WTC11 (cell line): Measurements from ENCODE around the gene SHROOM3. TPM values are rescaled to one million over a fixed set of nuclear protein-coding genes. Genes with fewer than 3 reads are reported as not detected.
A peak's percentile ranks its signal among the peaks of the same experiment; 100 is the strongest.

Experiments
- ATAC-seq: fragments of 200-7000 bp; cut with Tn5 transposase; 2 replicates; pipeline ENCODE4 v1.10.0; 2021; ENCODE audit warnings: mild to moderate bottlenecking, moderate library complexity
- CTCF ChIA-PET: fragments of 300-600 bp; sonication (Branson Sonifier 250); formaldehyde crosslinking; loops from one replicate; lab custom pipeline; 2021; ENCODE audit warnings: antibody characterized with exemption; lab: Charles Lee
- POLR2A ChIA-PET: fragments of 350-600 bp; sonication (Branson Sonifier 250); formaldehyde crosslinking; loops from one replicate; lab custom pipeline; 2021; ENCODE audit warnings: antibody characterized with exemption; lab: Charles Lee
- DNase-seq: peaks from one replicate; pipeline ENCODE4 v3.0.0; 2021; ENCODE audit warnings: low spot score
- H3K27ac Mint-ChIP-seq: 2 replicates; pipeline ENCODE4 v1.8.0; 2021; ENCODE audit warnings: mixed read lengths
- H3K27me3 Mint-ChIP-seq: 2 replicates; pipeline ENCODE4 v1.8.0; 2021; ENCODE audit warnings: low read depth, mild to moderate bottlenecking, moderate library complexity, mixed read lengths
- H3K36me3 Mint-ChIP-seq: 2 replicates; pipeline ENCODE4 v1.8.0; 2021; ENCODE audit warnings: mixed read lengths
- H3K4me1 Mint-ChIP-seq: 2 replicates; pipeline ENCODE4 v1.8.0; 2022; ENCODE audit warnings: mixed read lengths
- H3K4me3 Mint-ChIP-seq: 2 replicates; pipeline ENCODE4 v1.8.0; 2021; ENCODE audit warnings: mild to moderate bottlenecking, moderate library complexity, mixed read lengths
- H3K9me3 Mint-ChIP-seq: 2 replicates; pipeline ENCODE4 v1.8.0; 2021; ENCODE audit warnings: mixed read lengths
- EMX1 ChIP-seq: fragments of 250-450 bp; sonication (Bioruptor Pico); IDR thresholded peaks from 2 replicates; pipeline ENCODE4 v1.8.0; 2021; ENCODE audit warnings: mild to moderate bottlenecking
- HMGA2 ChIP-seq: fragments of 250-450 bp; sonication (Bioruptor Pico); IDR thresholded peaks from 2 replicates; pipeline ENCODE4 v1.4.0; 2021; ENCODE audit warnings: mild to moderate bottlenecking, moderate library complexity
- JAZF1 ChIP-seq: fragments of 250-450 bp; sonication (Bioruptor Pico); IDR thresholded peaks from 2 replicates; pipeline ENCODE4 v1.9.0; 2021; ENCODE audit warnings: moderate library complexity, mild to moderate bottlenecking, inconsistent platforms
- NFATC4 ChIP-seq: fragments of 250-450 bp; sonication (Bioruptor Pico); IDR thresholded peaks from 2 replicates; pipeline ENCODE4 v1.9.0; 2021; ENCODE audit warnings: mild to moderate bottlenecking
- NFE2L1 ChIP-seq: sonication (generic); formaldehyde crosslinking; IDR thresholded peaks from 2 replicates; pipeline ENCODE4 v1.8.1; 2023; ENCODE audit warnings: missing genetic modification reagents
- OVOL2 ChIP-seq: fragments of 250-450 bp; sonication (Bioruptor Pico); IDR thresholded peaks from 2 replicates; pipeline ENCODE4 v1.9.0; 2021; ENCODE audit warnings: mild to moderate bottlenecking, borderline replicate concordance
- TEAD1 ChIP-seq: sonication (generic); formaldehyde crosslinking; IDR thresholded peaks from 2 replicates; pipeline ENCODE4 v1.8.0; 2022; ENCODE audit warnings: mild to moderate bottlenecking, missing genetic modification reagents
- TEAD4 ChIP-seq: sonication (generic); formaldehyde crosslinking; IDR thresholded peaks from 2 replicates; pipeline ENCODE4 v1.8.0; 2022; ENCODE audit warnings: mild to moderate bottlenecking, missing genetic modification reagents
- ZNF219 ChIP-seq: sonication (generic); formaldehyde crosslinking; IDR thresholded peaks from 2 replicates; pipeline ENCODE4 v1.8.0; 2023; ENCODE audit warnings: missing genetic modification reagents, mild to moderate bottlenecking, borderline replicate concordance
- ZNF396 ChIP-seq: fragments of 250-450 bp; sonication (Bioruptor Pico); IDR thresholded peaks from 2 replicates; pipeline ENCODE4 v1.8.0; 2021; ENCODE audit warnings: mild to moderate bottlenecking, moderate library complexity, borderline replicate concordance
- total RNA-seq: library from RNA; stranded (reverse); gene quantifications from 3 replicates; pipeline ENCODE4 v1.2.3, GENCODE V29; 2021
- TF ChIP-seq, protein P1 (sequence below): sonication (generic); formaldehyde crosslinking; IDR thresholded peaks from 2 replicates; pipeline ENCODE4 v1.8.1; 2022; ENCODE audit warnings: mild to moderate bottlenecking, missing genetic modification reagents, moderate library complexity, borderline replicate concordance
- TF ChIP-seq, protein P2 (sequence below): sonication (generic); formaldehyde crosslinking; conservative IDR thresholded peaks from 2 replicates; pipeline ENCODE4 v1.8.1; 2022; ENCODE audit warnings: mild to moderate bottlenecking, missing genetic modification reagents
- TF ChIP-seq, protein P3 (sequence below): sonication (generic); formaldehyde crosslinking; IDR thresholded peaks from 2 replicates; pipeline ENCODE4 v1.8.0; 2022; ENCODE audit warnings: mild to moderate bottlenecking, missing genetic modification reagents
- TF ChIP-seq, protein P4 (sequence below): sonication (generic); formaldehyde crosslinking; IDR thresholded peaks from 2 replicates; pipeline ENCODE4 v1.8.1; 2022; ENCODE audit warnings: low read depth, mild to moderate bottlenecking, moderate library complexity, missing genetic modification reagents, borderline replicate concordance
- TF ChIP-seq, protein P5 (sequence below): sonication (generic); formaldehyde crosslinking; IDR thresholded peaks from 2 replicates; pipeline ENCODE4 v1.8.0; 2022; ENCODE audit warnings: mild to moderate bottlenecking, missing genetic modification reagents
- TF ChIP-seq, protein P6 (sequence below): fragments of 250-450 bp; sonication (Bioruptor Pico); conservative IDR thresholded peaks from 2 replicates; pipeline ENCODE4 v1.9.0; 2021; ENCODE audit warnings: mild to moderate bottlenecking
- TF ChIP-seq, protein P7 (sequence below): sonication (generic); formaldehyde crosslinking; conservative IDR thresholded peaks from 2 replicates; pipeline ENCODE4 v1.8.1; 2023; ENCODE audit warnings: mild to moderate bottlenecking, low read depth, missing genetic modification reagents, moderate library complexity
- TF ChIP-seq, protein P8 (sequence below): sonication (generic); formaldehyde crosslinking; IDR thresholded peaks from 2 replicates; pipeline ENCODE4 v1.8.0; 2022; ENCODE audit warnings: mild to moderate bottlenecking, missing genetic modification reagents
- TF ChIP-seq, protein P9 (sequence below): sonication (generic); formaldehyde crosslinking; IDR thresholded peaks from 2 replicates; pipeline ENCODE4 v1.8.1; 2022; ENCODE audit warnings: mild to moderate bottlenecking, moderate library complexity, missing genetic modification reagents
- TF ChIP-seq, protein P10 (sequence below): sonication (generic); formaldehyde crosslinking; IDR thresholded peaks from 2 replicates; pipeline ENCODE4 v1.8.0; 2022; ENCODE audit warnings: mild to moderate bottlenecking, missing genetic modification reagents

SHROOM3 gene
- total RNA-seq, 1 experiment from 2014 or later: 71.9 TPM

DNA sequence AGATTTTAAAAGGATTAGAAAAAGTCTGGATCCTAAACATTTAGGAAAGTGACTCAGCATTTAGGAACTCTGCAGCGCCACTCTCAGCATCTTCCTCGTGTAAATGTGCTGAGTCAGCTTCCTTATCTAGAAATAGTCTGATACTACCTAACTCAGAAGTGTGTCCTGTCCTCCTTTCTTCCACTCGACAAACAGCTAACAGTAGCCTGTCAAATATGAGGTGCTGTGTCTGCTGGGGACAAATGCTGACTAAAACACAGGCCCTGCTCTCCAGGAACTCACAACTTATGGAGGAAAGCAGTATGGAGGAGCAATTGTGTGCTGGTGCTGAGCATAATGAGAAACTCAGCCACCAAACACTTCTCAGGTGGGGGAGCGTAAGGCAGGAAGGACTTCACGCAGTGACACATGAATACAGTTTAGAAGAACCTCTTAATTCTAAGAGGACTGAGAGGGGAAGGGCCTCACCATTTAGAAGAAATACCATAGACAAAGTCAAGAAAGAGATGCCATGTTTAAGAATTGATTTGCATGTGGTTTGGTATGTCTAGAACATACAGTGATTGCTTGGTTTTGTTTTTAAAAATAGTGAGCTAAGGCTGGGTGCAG lies 337.6 kb downstream of the SHROOM3 start:
- Mint-ChIP-seq H3K36me3 (peaks cover 74% of the 10 kb centered on the region), H3K27me3 (no peaks in the 10 kb centered on the region), H3K4me3 (no peak overlapping the region), H3K4me1 (0 out of 2 replicates have a peak, but pooled peaks cover 8% of the 10 kb centered on the region), H3K27ac (peak overlapping the region; percentile 67), H3K9me3 (no peaks in the 10 kb centered on the region)
- TF ChIP-seq, protein P1, sequence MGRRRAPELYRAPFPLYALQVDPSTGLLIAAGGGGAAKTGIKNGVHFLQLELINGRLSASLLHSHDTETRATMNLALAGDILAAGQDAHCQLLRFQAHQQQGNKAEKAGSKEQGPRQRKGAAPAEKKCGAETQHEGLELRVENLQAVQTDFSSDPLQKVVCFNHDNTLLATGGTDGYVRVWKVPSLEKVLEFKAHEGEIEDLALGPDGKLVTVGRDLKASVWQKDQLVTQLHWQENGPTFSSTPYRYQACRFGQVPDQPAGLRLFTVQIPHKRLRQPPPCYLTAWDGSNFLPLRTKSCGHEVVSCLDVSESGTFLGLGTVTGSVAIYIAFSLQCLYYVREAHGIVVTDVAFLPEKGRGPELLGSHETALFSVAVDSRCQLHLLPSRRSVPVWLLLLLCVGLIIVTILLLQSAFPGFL (CRISPR knock-in tag): no peak
- TF ChIP-seq, protein P2, sequence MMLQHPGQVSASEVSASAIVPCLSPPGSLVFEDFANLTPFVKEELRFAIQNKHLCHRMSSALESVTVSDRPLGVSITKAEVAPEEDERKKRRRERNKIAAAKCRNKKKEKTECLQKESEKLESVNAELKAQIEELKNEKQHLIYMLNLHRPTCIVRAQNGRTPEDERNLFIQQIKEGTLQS (CRISPR knock-in tag): no peak
- TF ChIP-seq NFATC4 (CRISPR knock-in tag): no peak
- TF ChIP-seq EMX1: no peak
- TF ChIP-seq NFE2L1: no peak
- no peak for TF ChIP-seq OVOL2 (CRISPR knock-in tag)
- TF ChIP-seq, protein P3, sequence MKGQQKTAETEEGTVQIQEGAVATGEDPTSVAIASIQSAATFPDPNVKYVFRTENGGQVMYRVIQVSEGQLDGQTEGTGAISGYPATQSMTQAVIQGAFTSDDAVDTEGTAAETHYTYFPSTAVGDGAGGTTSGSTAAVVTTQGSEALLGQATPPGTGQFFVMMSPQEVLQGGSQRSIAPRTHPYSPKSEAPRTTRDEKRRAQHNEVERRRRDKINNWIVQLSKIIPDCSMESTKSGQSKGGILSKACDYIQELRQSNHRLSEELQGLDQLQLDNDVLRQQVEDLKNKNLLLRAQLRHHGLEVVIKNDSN (CRISPR knock-in tag): no peak
- no peak for DNase-seq
- no peak for ATAC-seq
- POLR2A ChIA-PET: no interaction called here
- CTCF ChIA-PET: interaction anchor here (2.1 kb wide), 1 partner anchor 12 kb away, joined by 4 read pairs; no protein-coding TSS in a partner anchor

DNA sequence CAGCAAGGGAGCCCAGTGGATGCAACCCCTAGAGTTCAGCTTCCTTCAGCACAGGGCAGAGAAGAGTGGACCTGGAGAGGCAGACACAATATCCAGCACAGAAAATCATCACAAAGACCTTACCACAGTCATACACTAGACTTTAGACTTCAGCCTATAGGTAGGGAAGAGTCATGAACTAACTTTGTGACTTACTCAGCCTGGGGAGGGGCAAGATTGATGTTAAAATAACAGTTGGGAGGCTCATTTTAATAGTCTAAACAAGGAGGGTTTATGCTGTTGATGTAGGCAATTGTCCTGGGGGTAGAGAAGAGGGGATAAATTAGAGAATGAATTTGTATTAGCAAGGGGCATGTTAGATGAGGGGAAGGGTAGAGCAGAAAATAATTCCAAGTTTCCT lies 338.7 kb downstream of the SHROOM3 start:
- H3K36me3 Mint-ChIP-seq: peaks cover 70% of the 10 kb centered on the region
- POLR2A ChIA-PET: no interaction called here
- TF ChIP-seq, protein P4, sequence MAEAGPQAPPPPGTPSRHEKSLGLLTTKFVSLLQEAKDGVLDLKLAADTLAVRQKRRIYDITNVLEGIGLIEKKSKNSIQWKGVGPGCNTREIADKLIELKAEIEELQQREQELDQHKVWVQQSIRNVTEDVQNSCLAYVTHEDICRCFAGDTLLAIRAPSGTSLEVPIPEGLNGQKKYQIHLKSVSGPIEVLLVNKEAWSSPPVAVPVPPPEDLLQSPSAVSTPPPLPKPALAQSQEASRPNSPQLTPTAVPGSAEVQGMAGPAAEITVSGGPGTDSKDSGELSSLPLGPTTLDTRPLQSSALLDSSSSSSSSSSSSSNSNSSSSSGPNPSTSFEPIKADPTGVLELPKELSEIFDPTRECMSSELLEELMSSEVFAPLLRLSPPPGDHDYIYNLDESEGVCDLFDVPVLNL (CRISPR knock-in tag): no peak
- TF ChIP-seq, protein P5, sequence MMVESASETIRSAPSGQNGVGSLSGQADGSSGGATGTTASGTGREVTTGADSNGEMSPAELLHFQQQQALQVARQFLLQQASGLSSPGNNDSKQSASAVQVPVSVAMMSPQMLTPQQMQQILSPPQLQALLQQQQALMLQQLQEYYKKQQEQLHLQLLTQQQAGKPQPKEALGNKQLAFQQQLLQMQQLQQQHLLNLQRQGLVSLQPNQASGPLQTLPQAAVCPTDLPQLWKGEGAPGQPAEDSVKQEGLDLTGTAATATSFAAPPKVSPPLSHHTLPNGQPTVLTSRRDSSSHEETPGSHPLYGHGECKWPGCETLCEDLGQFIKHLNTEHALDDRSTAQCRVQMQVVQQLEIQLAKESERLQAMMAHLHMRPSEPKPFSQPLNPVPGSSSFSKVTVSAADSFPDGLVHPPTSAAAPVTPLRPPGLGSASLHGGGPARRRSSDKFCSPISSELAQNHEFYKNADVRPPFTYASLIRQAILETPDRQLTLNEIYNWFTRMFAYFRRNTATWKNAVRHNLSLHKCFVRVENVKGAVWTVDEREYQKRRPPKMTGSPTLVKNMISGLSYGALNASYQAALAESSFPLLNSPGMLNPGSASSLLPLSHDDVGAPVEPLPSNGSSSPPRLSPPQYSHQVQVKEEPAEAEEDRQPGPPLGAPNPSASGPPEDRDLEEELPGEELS (CRISPR knock-in tag): no peak
- TF ChIP-seq, protein P6, sequence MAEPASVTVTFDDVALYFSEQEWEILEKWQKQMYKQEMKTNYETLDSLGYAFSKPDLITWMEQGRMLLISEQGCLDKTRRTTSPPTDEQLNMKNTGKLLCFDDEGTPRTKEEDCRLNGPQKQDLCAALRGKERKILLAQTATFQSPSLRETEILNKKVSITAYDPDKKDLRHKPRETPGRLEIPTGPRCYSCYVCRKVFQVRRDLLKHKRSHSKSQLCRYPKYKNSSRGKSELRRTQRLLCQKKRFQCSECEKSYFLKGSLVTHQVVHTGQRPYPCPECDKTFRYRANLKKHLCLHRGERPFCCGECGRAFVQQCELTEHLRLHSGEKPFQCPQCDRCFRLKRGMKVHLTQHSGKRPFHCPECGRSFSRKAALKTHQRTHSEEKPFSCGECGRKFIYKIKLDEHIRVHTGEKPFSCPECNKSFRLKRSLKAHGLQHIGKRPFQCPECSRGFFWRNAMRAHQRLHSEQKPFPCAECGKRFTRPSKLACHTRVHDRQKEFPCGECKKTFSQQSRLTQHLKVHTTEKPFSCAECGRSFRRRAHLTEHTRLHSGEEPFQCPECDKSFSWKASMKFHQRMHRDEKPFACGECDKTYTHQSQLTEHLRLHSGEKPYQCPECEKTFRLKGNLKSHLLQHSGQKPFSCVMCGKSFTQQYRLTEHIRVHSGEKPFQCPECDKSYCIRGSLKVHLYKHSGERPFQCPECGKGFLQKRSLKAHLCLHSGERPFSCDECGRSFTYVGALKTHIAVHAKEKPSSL (CRISPR knock-in tag): no peak
- no peak for TF ChIP-seq ZNF219 (CRISPR knock-in tag)
- TF ChIP-seq, protein P7, sequence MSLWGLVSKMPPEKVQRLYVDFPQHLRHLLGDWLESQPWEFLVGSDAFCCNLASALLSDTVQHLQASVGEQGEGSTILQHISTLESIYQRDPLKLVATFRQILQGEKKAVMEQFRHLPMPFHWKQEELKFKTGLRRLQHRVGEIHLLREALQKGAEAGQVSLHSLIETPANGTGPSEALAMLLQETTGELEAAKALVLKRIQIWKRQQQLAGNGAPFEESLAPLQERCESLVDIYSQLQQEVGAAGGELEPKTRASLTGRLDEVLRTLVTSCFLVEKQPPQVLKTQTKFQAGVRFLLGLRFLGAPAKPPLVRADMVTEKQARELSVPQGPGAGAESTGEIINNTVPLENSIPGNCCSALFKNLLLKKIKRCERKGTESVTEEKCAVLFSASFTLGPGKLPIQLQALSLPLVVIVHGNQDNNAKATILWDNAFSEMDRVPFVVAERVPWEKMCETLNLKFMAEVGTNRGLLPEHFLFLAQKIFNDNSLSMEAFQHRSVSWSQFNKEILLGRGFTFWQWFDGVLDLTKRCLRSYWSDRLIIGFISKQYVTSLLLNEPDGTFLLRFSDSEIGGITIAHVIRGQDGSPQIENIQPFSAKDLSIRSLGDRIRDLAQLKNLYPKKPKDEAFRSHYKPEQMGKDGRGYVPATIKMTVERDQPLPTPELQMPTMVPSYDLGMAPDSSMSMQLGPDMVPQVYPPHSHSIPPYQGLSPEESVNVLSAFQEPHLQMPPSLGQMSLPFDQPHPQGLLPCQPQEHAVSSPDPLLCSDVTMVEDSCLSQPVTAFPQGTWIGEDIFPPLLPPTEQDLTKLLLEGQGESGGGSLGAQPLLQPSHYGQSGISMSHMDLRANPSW (CRISPR knock-in tag): no peak
- TF ChIP-seq ZNF396: no peak
- TF ChIP-seq TEAD1 (CRISPR knock-in tag): no peak
- TF ChIP-seq TEAD4 (CRISPR knock-in tag): no peak
- TF ChIP-seq, protein P8, sequence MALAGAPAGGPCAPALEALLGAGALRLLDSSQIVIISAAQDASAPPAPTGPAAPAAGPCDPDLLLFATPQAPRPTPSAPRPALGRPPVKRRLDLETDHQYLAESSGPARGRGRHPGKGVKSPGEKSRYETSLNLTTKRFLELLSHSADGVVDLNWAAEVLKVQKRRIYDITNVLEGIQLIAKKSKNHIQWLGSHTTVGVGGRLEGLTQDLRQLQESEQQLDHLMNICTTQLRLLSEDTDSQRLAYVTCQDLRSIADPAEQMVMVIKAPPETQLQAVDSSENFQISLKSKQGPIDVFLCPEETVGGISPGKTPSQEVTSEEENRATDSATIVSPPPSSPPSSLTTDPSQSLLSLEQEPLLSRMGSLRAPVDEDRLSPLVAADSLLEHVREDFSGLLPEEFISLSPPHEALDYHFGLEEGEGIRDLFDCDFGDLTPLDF (CRISPR knock-in tag): no peak
- TF ChIP-seq, protein P9, sequence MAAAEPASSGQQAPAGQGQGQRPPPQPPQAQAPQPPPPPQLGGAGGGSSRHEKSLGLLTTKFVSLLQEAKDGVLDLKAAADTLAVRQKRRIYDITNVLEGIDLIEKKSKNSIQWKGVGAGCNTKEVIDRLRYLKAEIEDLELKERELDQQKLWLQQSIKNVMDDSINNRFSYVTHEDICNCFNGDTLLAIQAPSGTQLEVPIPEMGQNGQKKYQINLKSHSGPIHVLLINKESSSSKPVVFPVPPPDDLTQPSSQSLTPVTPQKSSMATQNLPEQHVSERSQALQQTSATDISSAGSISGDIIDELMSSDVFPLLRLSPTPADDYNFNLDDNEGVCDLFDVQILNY: no peak
- no peak for TF ChIP-seq JAZF1
- TF ChIP-seq, protein P10, sequence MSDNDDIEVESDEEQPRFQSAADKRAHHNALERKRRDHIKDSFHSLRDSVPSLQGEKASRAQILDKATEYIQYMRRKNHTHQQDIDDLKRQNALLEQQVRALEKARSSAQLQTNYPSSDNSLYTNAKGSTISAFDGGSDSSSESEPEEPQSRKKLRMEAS (CRISPR knock-in tag): no peak
- no peak for TF ChIP-seq HMGA2 (CRISPR knock-in tag)

More for the DNA sequence above, 338.7 kb downstream of the SHROOM3 start:
- Mint-ChIP-seq H3K9me3 (no peaks in the 10 kb centered on the region), H3K27me3 (no peaks in the 10 kb centered on the region), H3K27ac (peak overlapping the region; percentile 41; the same call in 1 of the 2 replicates), H3K4me3 (no peak overlapping the region), H3K4me1 (0 out of 2 replicates have a peak, but pooled peaks cover 4% of the 10 kb centered on the region)
- ATAC-seq: no peak
- no peak for DNase-seq
- CTCF ChIA-PET: no interaction called here
